ENCODE results near the gene FOXD4L5.
"Not testable (repeated sequence)": the region's sequence is repeated elsewhere in the genome, so short reads cannot be mapped to it uniquely, and the experiment has no call there.

The FOXD4L5 gene

DNA sequence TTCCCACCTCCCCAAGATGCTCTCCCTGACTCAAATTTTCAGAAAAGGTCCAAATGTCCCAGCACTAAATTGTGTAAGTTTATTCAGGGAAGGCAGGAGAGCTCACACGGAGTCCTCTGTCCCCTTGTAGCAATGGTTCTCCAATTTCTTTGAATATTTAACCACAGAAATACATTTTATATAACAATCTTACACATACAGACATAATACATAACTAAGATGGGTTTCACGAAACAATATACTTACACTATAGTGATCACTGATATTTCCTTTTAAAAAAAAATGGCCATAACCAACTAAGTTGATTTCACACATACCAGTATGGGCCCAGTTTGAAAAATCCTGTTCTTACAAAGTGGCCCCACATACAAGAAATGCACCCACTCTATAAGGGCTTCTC is at the start of gene FOXD4L5:
Gene FOXD4L5, minus strand, starts transcription at position 101 of the 400 bp plus-strand sequence. CDS start 832 bp downstream, outside the sequence.
- not testable (repeated sequence) for H2AFZ ChIP-seq (ENCODE audit: low read depth); H3K4me1 ChIP-seq (ENCODE audit: low read depth, poor library complexity, severe bottlenecking); H3K79me2 ChIP-seq (ENCODE audit: insufficient read depth, low read depth); H4K20me1 ChIP-seq (ENCODE audit: insufficient read depth); H3K36me3 ChIP-seq (ENCODE audit: insufficient read depth); H3K27me3 ChIP-seq (ENCODE audit: insufficient read depth, low read depth); H3K27ac ChIP-seq; H3K4me3 ChIP-seq (IDR thresholded peaks at IDR 0.05; ENCODE audit: insufficient read depth, low read depth, low read length); H3K4me2 ChIP-seq; H3K9ac ChIP-seq

DNA sequence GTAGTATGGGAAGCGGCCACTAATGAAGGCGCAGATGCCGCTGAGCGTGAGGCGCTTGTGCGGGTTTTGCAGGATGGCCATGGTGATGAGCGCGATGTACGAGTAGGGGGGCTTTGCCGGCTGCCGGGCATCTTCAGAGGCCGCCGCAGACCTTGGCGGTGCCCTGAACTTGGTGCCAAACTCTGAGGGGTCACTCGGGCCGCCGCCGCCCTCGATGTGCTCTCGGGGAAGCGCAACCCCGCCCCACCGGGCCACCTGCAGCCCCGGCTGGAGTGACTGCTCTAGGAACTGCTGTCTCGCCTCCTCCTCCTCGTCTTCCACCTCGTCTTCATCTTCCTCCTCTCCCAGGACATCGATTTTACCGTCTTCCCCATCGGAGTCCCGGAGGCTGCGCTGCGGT is 1.1 kb downstream of the FOXD4L5 start:
- not testable (repeated sequence) for H3K4me3 ChIP-seq (IDR thresholded peaks at IDR 0.05; ENCODE audit: insufficient read depth, low read depth, low read length); H3K4me1 ChIP-seq (ENCODE audit: low read depth, poor library complexity, severe bottlenecking); H4K20me1 ChIP-seq (ENCODE audit: insufficient read depth); H3K4me2 ChIP-seq; H2AFZ ChIP-seq (ENCODE audit: low read depth); H3K79me2 ChIP-seq (ENCODE audit: insufficient read depth, low read depth); H3K27ac ChIP-seq; H3K27me3 ChIP-seq (ENCODE audit: insufficient read depth, low read depth); H3K9ac ChIP-seq; H3K36me3 ChIP-seq (ENCODE audit: insufficient read depth)

GRCh38 chr9:65282976-65283375 is 2.0 kb downstream of the FOXD4L5 start:
- not testable (repeated sequence) for H2AFZ ChIP-seq (ENCODE audit: low read depth); H3K27me3 ChIP-seq (ENCODE audit: insufficient read depth, low read depth); H3K9ac ChIP-seq; H3K79me2 ChIP-seq (ENCODE audit: insufficient read depth, low read depth); H4K20me1 ChIP-seq (ENCODE audit: insufficient read depth); H3K4me1 ChIP-seq (ENCODE audit: low read depth, poor library complexity, severe bottlenecking); H3K27ac ChIP-seq; H3K4me3 ChIP-seq (IDR thresholded peaks at IDR 0.05; ENCODE audit: insufficient read depth, low read depth, low read length); H3K36me3 ChIP-seq (ENCODE audit: insufficient read depth); H3K4me2 ChIP-seq

Data from KMS-11 (cell line).